K562 (cell line): Measurements from ENCODE around the gene GYS1. TPM values are rescaled to one million over a fixed set of nuclear protein-coding genes. Genes with fewer than 3 reads are reported as not detected.

ENCODE experiments used
- ATAC-seq: fragments of 200-7000 bp; cut with Tn5 transposase; 3 replicates; pipeline ENCODE4 v1.9.1; 2020; ENCODE audit warnings: moderate library complexity
- BruUV-seq: library from RNA; stranded (reverse); fragments of 400-500 nt; replicated peaks from 2 replicates; lab custom pipeline; 2021; lab: Mats Ljungman, UMichigan
- CTCF ChIA-PET: fragments of 300-600 bp; formaldehyde crosslinking; extraction: SDS; loops from one replicate; lab custom pipeline; 2021; ENCODE audit warnings: low intra/inter-chr PET ratio; lab: Yijun Ruan, JAX
- POLR2A ChIA-PET: fragments of 300-600, 350-650 bp; sonication (Branson Sonifier 250); formaldehyde crosslinking; extraction: SDS; loops from one replicate; lab custom pipeline; 2021; ENCODE audit warnings: antibody characterized with exemption, inconsistent platforms; lab: Yijun Ruan, JAX
- DNase-seq, 4 experiments: peaks; one replicate each; pipeline versions ENCODE4 v3.0.0 to v3.0.0-alpha.2; 2011 to 2018; ENCODE audit warnings: low spot score in 3 of 4, mixed read lengths in 3 of 4; ENCODE audit errors: extremely low read depth in 1 of 4
- FAIRE-seq: peaks from 2 replicates; lab custom pipeline; 2011; peaks lifted over from hg19 to GRCh38; lab: Jason Lieb, UNC
- H2AFZ ChIP-seq: 2 replicates; pipeline ENCODE4 v1.6.0; 2011; ENCODE audit warnings: low read depth, low read length, control low read depth, inconsistent platforms
- H3K27ac ChIP-seq: fragments of 200-600 bp; 3 replicates; pipeline ENCODE4 v1.8.0; 2011; ENCODE audit warnings: low read depth, mild to moderate bottlenecking, control low read depth, inconsistent platforms, low read length, moderate library complexity, mixed read lengths; ENCODE audit errors: extremely low read depth
- H3K27me3 ChIP-seq, 2 experiments: fragments of 300-600 bp in 1 of 2; 2 replicates in 1 of 2; 3 replicates in 1 of 2; pipeline versions ENCODE4 v1.6.0 to v1.8.0; 2011; ENCODE audit warnings: inconsistent platforms in 2 of 2, low read length in 2 of 2, mild to moderate bottlenecking in 1 of 2, mixed read lengths in 1 of 2, moderate library complexity in 1 of 2; ENCODE audit not compliant: control insufficient read depth in 2 of 2, insufficient read depth in 2 of 2
- H3K36me3 ChIP-seq: fragments of 300-600 bp; 3 replicates; pipeline ENCODE4 v1.8.0; 2011; ENCODE audit warnings: mild to moderate bottlenecking, low read length, inconsistent platforms; ENCODE audit not compliant: control insufficient read depth, insufficient read depth
- H3K4me1 ChIP-seq, 2 experiments: fragments of 200-600 bp in 1 of 2; replicated peaks in 1 of 2; 2 replicates in 1 of 2; 3 replicates in 1 of 2; pipeline versions ENCODE4 v1.5.1 to v1.8.0; 2011; ENCODE audit warnings: inconsistent platforms in 2 of 2, low read length in 2 of 2, mild to moderate bottlenecking in 1 of 2, mixed read lengths in 1 of 2, moderate library complexity in 1 of 2; ENCODE audit not compliant: control insufficient read depth in 2 of 2, insufficient read depth in 2 of 2
- H3K4me2 ChIP-seq: 2 replicates; pipeline ENCODE4 v1.6.1; 2011; ENCODE audit warnings: low read length, control low read depth, inconsistent platforms, mixed read lengths; ENCODE audit not compliant: insufficient read depth
- H3K4me3 ChIP-seq: fragments of 200-600 bp; sonication (generic), shearing (Covaris generic); 2 replicates; pipeline ENCODE4 v1.5.1; 2016; ENCODE audit warnings: control low read depth, inconsistent platforms
- H3K79me2 ChIP-seq: fragments of 200-600 bp; 3 replicates; pipeline ENCODE4 v1.8.0; 2011; ENCODE audit warnings: low read length, inconsistent platforms; ENCODE audit not compliant: control insufficient read depth, insufficient read depth
- H3K9ac ChIP-seq, 2 experiments: 2 replicates each; pipeline versions ENCODE4 v1.6.0 to v1.6.1; 2011; ENCODE audit warnings: low read depth in 2 of 2, low read length in 2 of 2, control low read depth in 1 of 2, inconsistent platforms in 1 of 2, mild to moderate bottlenecking in 1 of 2, mixed read lengths in 1 of 2; ENCODE audit not compliant: insufficient read depth in 1 of 2
- H3K9me1 ChIP-seq: one replicate; pipeline ENCODE4 v1.6.0; 2011; ENCODE audit warnings: inconsistent platforms, mild to moderate bottlenecking, low read length, moderate library complexity; ENCODE audit not compliant: control insufficient read depth, insufficient read depth
- H3K9me3 ChIP-seq: replicated peaks from 2 replicates; pipeline ENCODE4 v1.5.1; 2011; ENCODE audit warnings: low read depth, low read length, inconsistent platforms; ENCODE audit not compliant: control insufficient read depth, insufficient read depth
- H4K20me1 ChIP-seq: replicated peaks from 2 replicates; pipeline ENCODE4 v1.6.1; 2011; ENCODE audit warnings: low read length, inconsistent platforms, mixed read lengths; ENCODE audit not compliant: control insufficient read depth, insufficient read depth
- HMGN3 ChIP-seq: IDR thresholded peaks from 2 replicates; pipeline ENCODE4 v1.6.1; 2011; ENCODE audit warnings: borderline replicate concordance, low read depth, mild to moderate bottlenecking, mixed read lengths, low read length; ENCODE audit not compliant: insufficient read length; ENCODE audit errors: extremely low read depth
- NR2C2 ChIP-seq, 2 experiments: fragments of 200-800 bp in 1 of 2; sonication (Bioruptor generic) in 1 of 2; sonication (generic) in 1 of 2; formaldehyde crosslinking in 1 of 2; IDR thresholded peaks; 2 replicates each; pipeline versions ENCODE4 v1.6.1 to v1.8.0; 2016 to 2022; ENCODE audit warnings: mild to moderate bottlenecking in 1 of 2, missing compliant biosample characterization in 1 of 2, missing genetic modification characterization in 1 of 2, missing genetic modification reagents in 1 of 2
- POLR2B ChIP-seq: fragments of 450-650 bp; IDR thresholded peaks from 2 replicates; pipeline ENCODE4 v1.6.1; 2018; ENCODE audit warnings: low read depth; ENCODE audit not compliant: partially characterized antibody
- POLR2G ChIP-seq: fragments of 200-400 bp; formaldehyde crosslinking; IDR thresholded peaks from 2 replicates; pipeline ENCODE4 v1.6.1; 2017; ENCODE audit warnings: low read depth, mild to moderate bottlenecking, antibody characterized with exemption, low read length, moderate library complexity
- PREB ChIP-seq: sonication (generic); formaldehyde crosslinking; IDR thresholded peaks from 2 replicates; pipeline ENCODE4 v1.8.1; 2023; ENCODE audit warnings: mild to moderate bottlenecking, missing genetic modification reagents
- RBFOX2 ChIP-seq: fragments of 200-400 bp; formaldehyde crosslinking; IDR thresholded peaks from 2 replicates; pipeline ENCODE4 v1.6.1; 2017; ENCODE audit warnings: low read depth, mild to moderate bottlenecking, low read length, moderate library complexity
- RBM22 ChIP-seq: fragments of 200-400 bp; formaldehyde crosslinking; IDR thresholded peaks from 2 replicates; pipeline ENCODE4 v1.6.1; 2018; ENCODE audit warnings: low read length, low read depth; ENCODE audit not compliant: poor library complexity, severe bottlenecking
- SUPT5H ChIP-seq: fragments of 450-650 bp; IDR thresholded peaks from 2 replicates; pipeline ENCODE4 v1.6.1; 2016
- TFAP4 ChIP-seq: sonication (generic); formaldehyde crosslinking; IDR thresholded peaks from 2 replicates; pipeline ENCODE4 v1.8.0; 2022; ENCODE audit warnings: missing genetic modification reagents, mild to moderate bottlenecking, moderate library complexity, borderline replicate concordance
- VEZF1 ChIP-seq: fragments of 200-800 bp; sonication (Bioruptor generic); IDR thresholded peaks from 2 replicates; pipeline ENCODE4 v1.6.1; 2017; ENCODE audit warnings: missing genetic modification characterization, missing compliant biosample characterization
- ZBTB33 ChIP-seq: sonication (generic); formaldehyde crosslinking; IDR thresholded peaks from 2 replicates; pipeline ENCODE4 v1.8.1; 2023; ENCODE audit warnings: mild to moderate bottlenecking, missing genetic modification reagents
- ZBTB7A ChIP-seq: IDR thresholded peaks from 2 replicates; pipeline ENCODE4 v1.6.1; 2011; ENCODE audit warnings: low read depth, mild to moderate bottlenecking, low read length, moderate library complexity, borderline replicate concordance; ENCODE audit not compliant: control insufficient read depth
- WGBS: fragments of 100-300 bp; shearing (Covaris generic); methylation state at CpG from one replicate; pipeline ENCODE4 v1.1.6; 2016; ENCODE audit warnings: low coverage, mixed read lengths; ENCODE audit not compliant: insufficient coverage; ENCODE audit errors: missing lambda C conversion rate; 5-methylcytosine and 5-hydroxymethylcytosine counted together
- in situ Hi-C: fragments of 300-500 bp; cut with MboI; formaldehyde crosslinking; loops from 4 replicates; pipeline ENCODE4 v1.15.0; 2018; ENCODE audit warnings: inconsistent platforms, mixed read lengths
- intact Hi-C: fragments of 100-400 bp; cut with micrococcal nuclease; formaldehyde crosslinking; loops from 2 replicates; pipeline ENCODE4 v1.14.2; 2022
- polyA plus RNA-seq, 8 experiments: library from polyadenylated mRNA; depleted of rRNA in 4 of 8; stranded (reverse) in 5 of 8; unstranded in 3 of 8; fragments of >200 nt; fragmentation: Nextera tagmentation in 2 of 8; fragmentation: Illumina TruSeq in 1 of 8; extraction: Ambion mirVana in 2 of 8; extraction: Trizol in 1 of 8; gene quantifications; 2 replicates each; pipeline versions ENCODE4 v1.2.1 to v1.2.3, GENCODE V29; 2011 to 2014; ENCODE audit warnings: inconsistent platforms in 1 of 8, missing spikeins in 1 of 8
- total RNA-seq, 7 experiments: library from RNA; depleted of rRNA in 6 of 7; stranded (reverse); fragments of >200 nt in 6 of 7; fragmentation: Illumina TruSeq in 2 of 7; extraction: Trizol in 2 of 7; gene quantifications; 2 replicates each; pipeline versions ENCODE4 v1.2.1 to v1.2.3, GENCODE V29; 2011 to 2021; ENCODE audit warnings: low replicate concordance in 1 of 7

GYS1 gene
- total and polyA plus RNA-seq, 9 of the 15 experiments (the other 6 are each of a cell fraction or from before 2014, with no cell fraction given) = 1.9 to 31.1 (median 15.2) TPM

- DNase-seq = no peak
- CTCF ChIA-PET = no interaction called here
- POLR2A ChIA-PET = interaction anchor here (0.6 to 0.8 kb wide), 4 partner anchors 15 to 144 kb away, joined by 3 to 4 read pairs (median 4); partner anchors contain the start of genes GYS1, PPP1R15A and RUVBL2
- ATAC-seq = no peak
- Histone ChIP-seq H3K4me1 (peaks cover 21 to 63% of the 10 kb centered on the region in 2 experiments; a peak in 4 of 5 replicates), H2AFZ (no peak overlapping the region), H4K20me1 (peaks cover 12% of the 10 kb centered on the region; the same call in 1 of the 2 replicates), H3K27me3 (no peaks in the 10 kb centered on the region), H3K9ac (no peak overlapping the region), H3K9me1 (peaks cover 7% of the 10 kb centered on the region), H3K4me3 (no peak overlapping the region), H3K9me3 (no peaks in the 10 kb centered on the region), H3K36me3 (peaks cover 51% of the 10 kb centered on the region; the same call in 2 of the 3 replicates), H3K4me2 (no peak overlapping the region), H3K27ac (no peak overlapping the region), H3K79me2 (no peaks in the 10 kb centered on the region)
- intact Hi-C loops = no loop called here
- in situ Hi-C loops = no loop called here
- WGBS = 91% methylated on average over 14 of the region's 29 CpGs
- TF ChIP-seq POLR2B = peak; percentile 41
- TF ChIP-seq ZBTB7A = peak; percentile 24; the same call in 1 of the 2 replicates
- TF ChIP-seq PREB = no peak
- TF ChIP-seq ZBTB33 (CRISPR knock-in tag) = peak; percentile 93
- TF ChIP-seq RBFOX2 = 0 out of 2 replicates have a peak, but pooled peaks have one; percentile 43
- TF ChIP-seq SUPT5H = 0 out of 2 replicates have a peak, but pooled peaks have one; percentile 28
- TF ChIP-seq TFAP4 = 0 out of 2 replicates have a peak, but pooled peaks have one; percentile 4
- peak; percentile 69 for TF ChIP-seq POLR2G
- peak; percentile 35 for TF ChIP-seq RBM22
- TF ChIP-seq HMGN3 = no peak
- no peak for TF ChIP-seq VEZF1 (CRISPR knock-in tag)
- TF ChIP-seq NR2C2 (CRISPR knock-in tag; IDR thresholded peaks at IDR 0.05) = no peak
- TF ChIP-seq NR2C2 (tag; IDR thresholded peaks at IDR 0.05) = no peak
- BruUV-seq = no TSS peak
- no peak for FAIRE-seq
Measured at GRCh38 chr19:49016067-49016839, 23.1 kb upstream of the GYS1 start.
